Stimulated activated CD8-positive, alpha-beta memory T cell treated with anti-CD3 and anti-CD28 coated beads, Interleukin-4, amount 100 ng/mL, for 4 hours (primary cell): Measurements from ENCODE around the gene SLC7A4.
"Not testable (repeated sequence)": the region's sequence is repeated elsewhere in the genome, so short reads cannot be mapped to it uniquely, and the experiment has no call there.

ENCODE experiments used
- DNase-seq, 2 donors: peaks; one replicate each; pipeline ENCODE4 v3.0.0-alpha.2; 2020; ENCODE audit warnings: low read depth in 2 of 2, low spot score in 1 of 2

The SLC7A4 gene

DNA sequence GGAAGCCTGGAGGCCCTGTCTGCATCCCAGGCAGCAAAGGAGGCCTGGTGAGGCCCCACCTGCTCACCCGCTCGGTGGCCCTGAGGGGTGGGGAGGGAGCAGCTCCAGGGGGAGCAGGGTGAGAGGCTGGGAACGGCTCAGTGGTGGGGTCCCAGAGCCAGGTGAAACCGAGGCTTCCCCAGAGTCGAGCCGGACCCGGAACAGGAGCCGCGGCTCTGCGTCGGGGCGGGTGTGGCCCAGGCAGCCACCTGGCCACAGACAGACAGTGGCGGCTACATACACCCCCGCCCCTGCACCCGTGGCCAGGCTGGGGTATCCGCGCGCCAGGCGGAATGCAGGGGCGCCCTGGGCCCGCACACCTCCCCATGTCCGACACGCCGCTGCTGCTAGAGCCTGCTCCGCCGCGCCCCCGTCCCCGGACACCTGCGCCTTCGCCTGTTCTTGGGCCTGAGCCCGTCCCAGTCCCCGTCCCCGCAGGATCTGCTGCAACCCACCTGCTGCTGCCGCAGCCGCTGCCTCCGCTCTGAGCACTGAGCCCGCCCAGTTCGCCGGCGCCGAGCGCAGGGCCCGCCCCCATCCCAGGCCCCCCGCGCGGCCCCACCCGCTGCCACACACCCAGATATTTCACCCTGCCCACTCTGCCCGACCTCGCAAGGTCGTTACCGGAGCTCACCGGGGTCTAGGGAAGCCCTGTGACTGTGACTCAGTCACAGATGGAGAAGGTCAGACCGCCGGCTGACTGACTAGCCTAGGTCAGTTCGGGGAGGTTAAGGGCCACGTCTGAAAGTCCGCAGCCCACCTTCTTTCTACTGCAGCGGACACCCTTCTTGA, at the start of gene SLC7A4:
Gene SLC7A4, minus strand, starts transcription at position 525 of the 831 bp plus-strand sequence. CDS start 749 bp downstream, outside the sequence.
- no peak for DNase-seq

DNA sequence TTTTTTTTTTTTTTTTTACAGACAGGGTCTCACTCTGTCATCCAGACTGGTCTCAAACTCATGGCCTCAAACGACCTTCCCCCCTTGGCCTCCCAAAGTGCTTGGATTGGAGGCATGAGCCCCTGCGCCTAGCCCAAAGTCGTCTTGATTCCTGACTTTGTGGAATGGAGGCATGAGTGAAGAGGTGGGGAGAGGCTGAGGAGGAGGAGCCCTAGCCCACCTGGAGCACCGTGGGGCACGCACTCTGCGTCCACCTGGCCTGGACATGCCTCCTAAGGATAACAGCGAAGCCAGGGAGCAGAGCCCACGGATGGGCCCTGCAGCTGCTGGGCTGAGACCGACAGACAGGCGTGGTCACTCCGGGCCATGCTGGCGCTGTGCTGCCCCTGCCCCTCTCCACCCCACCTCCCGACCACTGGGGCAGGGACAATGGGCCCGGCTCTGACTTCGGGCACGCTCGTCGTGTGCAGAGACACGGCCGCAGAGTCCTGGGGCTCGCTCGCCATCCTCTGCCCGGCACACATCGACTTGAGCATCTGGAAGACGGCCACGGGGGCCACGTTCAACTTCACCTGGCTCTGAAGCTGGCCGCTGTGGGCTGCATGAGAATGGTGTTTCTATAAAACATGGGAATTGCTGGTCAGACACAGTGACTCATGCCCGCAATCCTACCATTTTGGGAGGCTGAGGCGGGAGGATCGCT, 48.2 kb upstream of the SLC7A4 start:
- DNase-seq: no peak

DNA sequence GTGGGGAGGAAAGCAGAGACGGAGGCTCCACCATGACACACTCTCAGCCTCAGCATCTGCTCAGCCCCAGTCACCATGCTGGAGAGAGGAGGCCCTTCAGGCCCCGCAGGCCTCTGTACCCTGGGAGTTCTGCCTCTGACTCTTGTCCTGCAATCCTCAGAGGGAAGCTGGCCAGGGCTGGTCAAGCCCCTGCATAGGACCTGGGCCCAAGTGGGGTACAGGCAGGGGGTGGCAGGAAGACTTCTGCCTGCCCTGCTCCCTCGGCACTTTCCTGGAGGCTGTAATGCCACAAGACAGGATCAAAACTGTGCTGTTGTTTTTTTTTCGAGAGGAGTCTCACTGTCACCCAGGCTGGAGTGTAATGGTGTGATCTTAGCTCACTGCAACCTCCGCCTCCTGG, 47.1 kb upstream of the SLC7A4 start:
- DNase-seq: no peak

- DNase-seq: no peak
These were observed 46.6 kb upstream of the SLC7A4 start for GRCh38 chr22:21078916-21079315.

- no peak for DNase-seq
These were observed 45.6 kb upstream of the SLC7A4 start for GRCh38 chr22:21077884-21078508.

DNA sequence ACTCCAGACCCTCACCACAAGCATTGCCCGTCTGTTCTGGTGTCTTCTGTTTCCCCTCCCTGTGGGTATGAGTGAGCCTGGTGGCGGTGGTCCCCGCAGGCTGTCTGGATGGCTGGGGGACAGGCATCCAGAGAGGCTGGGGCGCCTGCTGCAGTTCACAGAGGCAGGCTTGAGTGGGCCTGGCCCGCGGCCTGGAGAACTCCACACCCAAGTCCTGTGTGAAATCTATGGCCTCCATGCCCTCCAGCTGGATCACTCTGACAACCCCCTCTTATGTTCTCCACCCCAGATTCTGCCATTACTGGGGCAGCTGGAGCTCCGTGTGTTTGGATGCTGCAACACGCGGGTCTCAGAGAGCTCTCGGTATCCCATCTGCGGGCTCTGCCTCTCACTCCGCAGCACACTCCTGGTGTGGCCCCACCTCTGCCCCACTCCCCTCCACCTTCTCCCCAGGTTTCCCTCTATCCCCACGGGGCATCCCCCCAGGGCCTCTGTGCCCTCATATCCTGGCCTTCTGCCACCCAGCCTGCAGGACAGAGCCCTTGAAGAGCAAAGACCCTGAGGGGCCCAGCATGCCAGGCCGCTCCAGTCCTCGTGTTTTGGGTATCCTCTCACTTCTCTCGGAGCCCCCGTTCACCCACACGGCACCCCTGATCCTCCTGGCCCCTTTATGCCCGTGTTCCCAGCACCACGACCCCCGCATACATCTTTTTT, 44.7 kb upstream of the SLC7A4 start:
- DNase-seq: no peak

GRCh38 chr22:21075516-21076138, 43.3 kb upstream of the SLC7A4 start:
- DNase-seq: no peak

DNA sequence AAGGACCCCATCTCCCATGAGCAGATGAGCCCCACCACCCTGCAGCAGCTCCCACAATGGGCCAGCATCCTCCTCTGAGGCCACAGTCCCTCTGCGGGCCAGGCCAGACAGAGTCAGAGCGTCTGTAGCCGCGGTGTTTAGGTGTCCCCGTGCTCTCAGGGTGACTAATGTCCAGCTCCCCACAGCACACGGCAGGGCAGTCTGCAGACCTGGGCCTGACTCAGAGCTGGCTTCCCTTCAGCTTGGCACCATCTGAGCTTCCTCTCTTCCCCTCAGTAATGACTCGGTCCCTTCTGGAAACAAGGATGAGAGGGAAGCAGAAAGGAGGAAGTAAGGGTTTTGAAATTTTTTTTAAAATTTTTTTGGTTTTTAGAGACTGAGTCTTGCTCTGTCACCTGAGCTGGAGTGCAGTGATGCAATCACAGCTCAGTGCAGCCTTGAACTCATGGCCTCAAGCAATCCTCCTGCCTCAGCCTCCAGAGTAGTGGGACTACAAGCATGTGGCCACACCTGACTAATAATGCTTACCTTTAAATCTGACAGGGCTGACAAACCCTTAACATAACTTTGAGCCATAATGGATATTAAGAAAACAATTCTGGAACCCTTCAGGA, 41.8 kb upstream of the SLC7A4 start:
- no peak for DNase-seq

GRCh38 chr22:21073482-21073881, 41.1 kb upstream of the SLC7A4 start:
- DNase-seq: no peak

DNA sequence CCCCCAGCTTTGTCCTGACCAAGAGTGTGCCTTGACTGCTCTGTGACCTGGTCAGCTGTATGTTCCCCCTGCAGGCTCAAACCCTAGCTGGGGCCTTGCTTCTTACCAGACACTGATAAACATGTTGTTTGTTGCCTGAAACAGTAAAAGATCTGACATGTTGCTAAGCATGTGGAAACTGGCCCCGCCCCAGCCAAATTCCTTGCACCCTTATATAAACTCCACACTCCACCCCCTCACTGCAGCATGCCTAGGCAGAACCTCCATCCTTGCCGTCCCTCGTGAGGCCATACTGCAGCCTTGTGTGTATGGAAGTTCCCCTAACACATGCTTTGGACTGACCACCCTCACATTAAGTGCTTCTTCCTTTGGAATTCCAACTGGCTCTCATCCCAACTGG, 40.7 kb upstream of the SLC7A4 start:
- no peak for DNase-seq

DNA sequence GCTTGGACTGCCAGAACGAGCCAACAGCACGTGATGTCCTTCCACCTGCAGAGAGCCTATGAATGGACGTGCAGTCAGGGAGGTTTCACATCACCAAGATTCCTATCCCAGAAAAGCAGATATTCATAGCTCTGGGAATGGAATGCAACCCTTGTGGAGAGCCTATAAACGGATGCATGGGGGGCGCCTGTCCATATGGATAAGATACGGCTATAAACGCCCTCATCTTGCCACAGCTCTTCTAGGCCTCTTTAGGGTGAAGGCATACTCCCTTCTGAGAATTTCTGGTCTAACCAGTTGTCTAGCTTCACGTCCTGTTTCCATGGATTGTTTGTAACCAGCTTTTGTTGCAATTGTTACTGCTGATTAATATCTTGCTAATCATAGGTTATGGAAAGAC, 39.4 kb upstream of the SLC7A4 start:
- not testable (repeated sequence) for DNase-seq

GRCh38 chr22:21070690-21071615, 38.6 kb upstream of the SLC7A4 start:
- DNase-seq: no peak

GRCh38 chr22:21069375-21069774, 37.0 kb upstream of the SLC7A4 start:
- DNase-seq: no peak

DNA sequence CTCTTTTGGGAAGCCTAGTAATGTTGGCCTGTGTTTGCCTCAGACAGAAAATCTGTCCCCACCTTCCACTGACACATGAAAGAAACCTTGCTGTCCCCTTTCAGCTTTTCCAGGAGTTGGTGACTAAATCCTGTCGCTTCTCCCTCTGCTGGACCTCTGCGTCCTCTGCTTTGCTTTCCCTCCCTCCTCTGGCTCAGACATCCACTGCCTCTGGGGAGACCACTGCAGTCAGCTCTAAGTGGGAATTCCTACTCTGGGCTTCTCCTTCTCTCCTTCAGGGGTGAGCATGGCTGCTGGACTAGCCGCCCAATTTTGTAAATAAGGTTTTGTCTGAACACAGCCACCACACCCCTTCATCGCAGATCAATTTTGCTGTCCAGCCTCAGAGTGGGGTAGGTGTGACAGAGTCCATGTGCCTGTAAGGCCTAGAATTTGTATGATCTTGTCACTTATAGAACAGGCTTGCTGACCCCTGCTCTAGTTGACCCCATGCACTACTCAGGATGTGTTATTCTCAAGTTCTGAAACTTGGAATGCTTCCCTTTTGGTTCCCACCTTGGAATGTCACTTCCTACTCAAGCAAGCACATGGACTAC, 36.4 kb upstream of the SLC7A4 start:
- no peak for DNase-seq

GRCh38 chr22:21067901-21068680, 35.7 kb upstream of the SLC7A4 start:
- DNase-seq: no peak

DNA sequence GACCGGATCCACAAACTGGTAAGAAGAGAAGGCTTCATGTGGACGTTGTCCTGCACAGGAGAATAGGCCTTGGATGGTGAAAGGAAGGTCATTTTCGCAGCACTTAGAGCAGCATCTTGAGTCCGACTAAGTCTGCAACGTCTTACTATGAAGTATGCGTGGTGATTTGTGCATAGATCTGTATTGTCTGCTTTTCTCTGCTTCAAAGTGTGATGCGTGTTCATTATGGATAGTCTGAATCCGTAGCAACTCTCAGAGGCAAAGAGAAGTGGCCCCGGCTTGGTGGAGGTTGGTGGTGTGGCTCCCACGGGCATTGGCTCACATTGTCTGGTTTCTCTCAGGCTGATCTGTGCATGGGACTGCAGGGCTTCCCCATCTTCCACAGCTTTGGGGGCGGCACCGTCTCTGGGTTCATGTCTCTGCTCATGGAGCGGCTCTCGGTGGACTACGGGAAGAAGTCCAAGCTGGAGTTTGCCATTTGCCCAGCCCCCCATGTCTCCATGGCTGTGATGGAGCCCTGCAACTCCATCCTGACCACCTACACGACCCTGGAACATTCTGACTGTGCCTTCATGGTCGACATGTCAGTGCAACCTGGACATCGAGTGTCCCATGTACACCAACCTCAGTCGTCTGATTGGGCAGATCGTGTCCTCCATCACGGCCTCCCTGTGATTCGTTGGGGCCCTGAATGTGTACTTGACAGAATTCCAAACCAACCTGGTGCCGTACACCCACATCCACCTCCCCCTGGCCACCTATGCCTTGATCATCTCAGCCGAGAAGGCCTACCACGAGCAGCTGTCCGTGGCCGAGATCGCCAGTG, 34.9 kb upstream of the SLC7A4 start:
- no peak for DNase-seq
